HEK293T (cell line): ENCODE results near the gene NECAB3.

ENCODE experiments used
- CTCF ChIA-PET: fragments of 350-600 bp; formaldehyde crosslinking; extraction: SDS; loops from one replicate; lab custom pipeline; 2021; ENCODE audit warnings: antibody characterized with exemption, inconsistent platforms; lab: Yijun Ruan, JAX
- POLR2A ChIA-PET: fragments of 350-600 bp; formaldehyde crosslinking; extraction: SDS; loops from one replicate; lab custom pipeline; 2020; ENCODE audit warnings: antibody characterized with exemption, inconsistent platforms; lab: Yijun Ruan, JAX
- DNase-seq: peaks from one replicate; pipeline ENCODE4 v3.0.0; 2012; ENCODE audit warnings: mixed read lengths; ENCODE audit errors: extremely low spot score
- ARNT ChIP-seq: fragments of 450-650 bp; IDR thresholded peaks from 2 replicates; pipeline ENCODE4 v1.6.1; 2017; ENCODE audit warnings: mild to moderate bottlenecking
- BHLHE40 ChIP-seq: fragments of 450-650 bp; IDR thresholded peaks from 2 replicates; pipeline ENCODE4 v1.6.1; 2016; ENCODE audit warnings: mild to moderate bottlenecking, moderate library complexity, borderline replicate concordance
- CTBP1 ChIP-seq: fragments of 450-650 bp; IDR thresholded peaks from 2 replicates; pipeline ENCODE4 v1.6.1; 2016; ENCODE audit warnings: borderline replicate concordance
- ELF4 ChIP-seq: fragments of 450-650 bp; IDR thresholded peaks from 2 replicates; pipeline ENCODE4 v1.6.1; 2017; ENCODE audit warnings: antibody characterized with exemption
- FOXA1 ChIP-seq: fragments of 450-650 bp; IDR thresholded peaks from 2 replicates; pipeline ENCODE4 v1.6.1; 2016; ENCODE audit warnings: mild to moderate bottlenecking
- FOXK2 ChIP-seq: fragments of 450-650 bp; IDR thresholded peaks from 2 replicates; pipeline ENCODE4 v1.6.1; 2016; ENCODE audit warnings: mild to moderate bottlenecking
- FOXM1 ChIP-seq: fragments of 450-650 bp; IDR thresholded peaks from 2 replicates; pipeline ENCODE4 v1.6.1; 2017; ENCODE audit warnings: mild to moderate bottlenecking, borderline replicate concordance
- HDGF ChIP-seq: fragments of 450-650 bp; IDR thresholded peaks from 2 replicates; pipeline ENCODE4 v1.6.1; 2017; ENCODE audit warnings: antibody characterized with exemption, borderline replicate concordance
- L3MBTL2 ChIP-seq: fragments of 450-650 bp; conservative IDR thresholded peaks from 2 replicates; pipeline ENCODE4 v1.6.1; 2016; ENCODE audit warnings: mild to moderate bottlenecking
- LEF1 ChIP-seq: fragments of 450-650 bp; IDR thresholded peaks from 2 replicates; pipeline ENCODE4 v1.6.1; 2017; ENCODE audit warnings: mild to moderate bottlenecking, borderline replicate concordance
- NFRKB ChIP-seq: fragments of 450-650 bp; IDR thresholded peaks from 2 replicates; pipeline ENCODE4 v1.6.1; 2016; ENCODE audit warnings: mild to moderate bottlenecking, moderate library complexity
- PKNOX1 ChIP-seq: fragments of 450-650 bp; IDR thresholded peaks from 2 replicates; pipeline ENCODE4 v1.6.1; 2016
- SP1 ChIP-seq: fragments of 450-650 bp; IDR thresholded peaks from 2 replicates; pipeline ENCODE4 v1.6.1; 2017
- SUZ12 ChIP-seq: fragments of 450-650 bp; IDR thresholded peaks from 2 replicates; pipeline ENCODE4 v1.6.1; 2016; ENCODE audit warnings: mild to moderate bottlenecking
- TARDBP ChIP-seq: fragments of 450-650 bp; IDR thresholded peaks from 2 replicates; pipeline ENCODE4 v1.6.1; 2016
- ZNF384 ChIP-seq: fragments of 450-650 bp; IDR thresholded peaks from 2 replicates; pipeline ENCODE4 v1.6.1; 2016

NECAB3 gene

GRCh38 chr20:33675136-33675959 is 1.1 kb upstream of the NECAB3 start:
- no peak for TF ChIP-seq ARNT
- TF ChIP-seq PKNOX1 = no peak
- TF ChIP-seq LEF1 = no peak
- no peak for TF ChIP-seq SUZ12
- no peak for TF ChIP-seq CTBP1
- no peak for TF ChIP-seq FOXA1
- TF ChIP-seq ELF4 = no peak
- no peak for TF ChIP-seq TARDBP
- TF ChIP-seq NFRKB = no peak
- no peak for TF ChIP-seq BHLHE40
- no peak for TF ChIP-seq ZNF384
- no peak for TF ChIP-seq FOXM1
- TF ChIP-seq FOXK2 = no peak
- no peak for TF ChIP-seq SP1
- CTCF ChIA-PET = interaction anchor here (0.6 kb wide), 1 partner anchor 807 kb away, joined by 3 read pairs; no protein-coding TSS in a partner anchor
- POLR2A ChIA-PET = interaction anchor here (0.9 to 2.4 kb wide), 5 partner anchors 9 to 274 kb away, joined by 3 to 20 read pairs (median 4); partner anchors contain the start of genes CDK5RAP1 and PXMP4

GRCh38 chr20:33673410-33674293 is 576 bp downstream of the NECAB3 start:
- CTCF ChIA-PET = no interaction called here
- POLR2A ChIA-PET = interaction anchor here (0.8 to 2.4 kb wide), 4 partner anchors 10 to 13 kb away, joined by 3 to 20 read pairs (median 6); partner anchors contain the start of gene E2F1

More at GRCh38 chr20:33675136-33675959, 1.1 kb upstream of the NECAB3 start:
- DNase-seq = no peak

DNA sequence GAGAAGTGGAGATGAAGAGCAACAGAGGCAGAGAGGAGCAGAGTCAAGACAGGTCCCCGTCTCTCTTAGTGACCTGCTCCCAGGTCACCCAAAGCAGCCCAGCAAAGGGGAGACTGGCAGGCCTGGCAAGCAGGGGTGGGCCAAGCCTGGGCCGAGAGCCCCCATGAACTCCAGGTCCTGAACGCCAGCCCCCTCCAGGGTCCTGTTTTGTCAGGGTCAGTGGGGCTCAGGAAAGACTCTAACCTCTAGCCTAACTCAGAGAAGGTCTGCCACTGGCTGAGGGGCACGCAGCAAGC is 1.2 kb downstream of the NECAB3 start:
- TF ChIP-seq ARNT = no peak
- no peak for TF ChIP-seq FOXK2
- TF ChIP-seq FOXA1 = no peak
- TF ChIP-seq ZNF384 = no peak
- no peak for TF ChIP-seq L3MBTL2
- TF ChIP-seq FOXM1 = no peak
- TF ChIP-seq NFRKB = no peak
- no peak for TF ChIP-seq LEF1
- TF ChIP-seq BHLHE40 = no peak
- TF ChIP-seq PKNOX1 = no peak
- TF ChIP-seq TARDBP = no peak
- TF ChIP-seq HDGF = no peak
- TF ChIP-seq CTBP1 = no peak
- TF ChIP-seq SP1 = no peak
- no peak for TF ChIP-seq SUZ12
- POLR2A ChIA-PET = interaction anchor here (0.8 to 2.1 kb wide), 2 partner anchors 9 to 12 kb away, joined by 3 to 8 read pairs; no protein-coding TSS in a partner anchor
- CTCF ChIA-PET = no interaction called here
- no peak for DNase-seq

More at GRCh38 chr20:33673410-33674293, 576 bp downstream of the NECAB3 start:
- no peak for DNase-seq
- TF ChIP-seq CTBP1 (no peak), SP1 (no peak), FOXM1 (no peak), FOXK2 (no peak)

- ChIA-PET CTCF (no interaction called here), POLR2A (interaction anchor here (0.8 to 2.1 kb wide), 2 partner anchors 9 to 13 kb away, joined by 3 to 8 read pairs; no protein-coding TSS in a partner anchor)
- DNase-seq = no peak
- no peak for TF ChIP-seq ZNF384
- no peak for TF ChIP-seq PKNOX1
- no peak for TF ChIP-seq CTBP1
- no peak for TF ChIP-seq HDGF
These were observed 1.7 kb downstream of the NECAB3 start for GRCh38 chr20:33672426-33673113.

GRCh38 chr20:33671573-33672288 is 2.5 kb downstream of the NECAB3 start:
- no peak for DNase-seq
- ChIA-PET POLR2A (interaction anchor here (1.1 to 2.1 kb wide), 2 partner anchors 8 to 182 kb away, joined by 3 to 8 read pairs; partner anchors contain the start of gene CBFA2T2), CTCF (no interaction called here)
- TF ChIP-seq ZNF384 = no peak
